Activated naive CD4-positive, alpha-beta T cell (primary cell): ENCODE data around the gene GSTP1.
"Not testable (repeated sequence)": the region's sequence is repeated elsewhere in the genome, so short reads cannot be mapped to it uniquely, and the experiment has no call there.

Experiments
- DNase-seq, 4 experiments: peaks; one replicate each; lab custom pipeline; 2025; lab: John Stamatoyannopoulos, UW

Gene GSTP1

DNA sequence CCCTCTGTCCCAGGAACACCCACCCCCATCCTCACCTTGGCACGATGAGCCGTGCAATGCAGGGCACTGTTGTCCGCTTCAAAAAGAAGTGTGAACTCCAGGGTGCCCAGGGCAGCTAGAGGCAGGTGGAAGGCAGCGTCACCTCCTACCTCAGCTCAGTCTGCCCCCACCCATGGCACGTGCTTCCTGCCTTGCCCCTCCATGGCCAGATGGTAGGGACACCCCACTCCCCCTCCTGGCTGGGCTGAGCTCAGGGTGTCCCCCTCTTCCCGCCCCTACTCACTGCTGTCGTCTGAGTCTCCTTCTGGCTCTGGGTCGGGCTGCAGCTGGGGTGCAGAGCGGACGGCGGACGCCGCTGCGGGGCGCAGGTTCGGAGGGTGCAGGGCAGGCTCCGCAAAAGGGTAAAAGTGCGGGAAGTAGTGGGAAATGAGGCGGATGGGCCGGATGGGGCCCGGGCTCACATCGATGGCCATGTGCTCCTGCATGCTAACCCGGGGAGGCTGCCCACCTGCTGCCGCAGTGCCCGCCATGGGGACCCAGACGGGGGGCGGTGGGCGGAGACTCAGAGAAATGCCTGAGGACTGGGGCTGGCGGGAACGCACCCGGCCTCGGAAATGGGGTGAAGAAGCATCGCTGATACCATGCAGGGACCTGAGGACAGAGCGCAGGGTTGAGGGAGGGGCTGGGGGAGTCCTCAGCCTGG is 32.3 kb downstream of the GSTP1 start:
- no peak for DNase-seq

GRCh38 chr11:67616431-67617242 is 33.0 kb downstream of the GSTP1 start:
- DNase-seq: no peak

DNA sequence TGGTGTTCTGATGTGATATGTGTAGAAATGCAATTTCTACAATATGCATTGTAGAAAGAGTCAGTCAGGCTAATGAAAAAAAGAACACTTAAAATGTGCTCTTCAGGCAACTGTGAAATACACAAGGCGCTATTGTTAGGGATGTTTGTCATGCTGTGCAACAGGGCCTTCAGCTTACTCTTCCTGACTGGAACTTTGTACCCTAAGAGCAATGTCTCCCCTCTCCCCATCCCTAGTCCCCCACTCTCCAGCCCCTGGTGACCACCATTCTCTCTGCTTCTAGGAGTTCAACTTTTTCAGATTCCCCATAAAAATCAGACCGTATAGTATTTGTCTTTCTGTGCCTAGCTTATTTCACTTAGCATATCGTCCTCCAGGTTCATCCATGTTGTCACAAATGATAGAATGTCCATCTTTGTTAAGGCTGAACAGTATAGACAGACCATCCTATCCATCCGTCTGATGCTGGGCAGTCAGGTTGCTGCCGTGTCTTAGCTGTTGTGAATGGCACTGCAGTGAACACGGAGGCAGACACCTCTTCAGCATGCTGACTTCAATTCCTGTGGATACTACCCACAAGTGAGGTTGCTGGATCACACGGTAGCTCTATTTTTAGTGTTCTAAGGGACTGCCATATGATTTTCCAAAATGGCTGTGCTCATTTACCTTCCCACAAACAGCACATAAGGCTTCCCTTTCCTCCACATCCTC is 33.8 kb downstream of the GSTP1 start:
- no peak for DNase-seq

- not testable (repeated sequence) for DNase-seq
Observed at GRCh38 chr11:67618901-67619659, 35.5 kb downstream of the GSTP1 start.

DNA sequence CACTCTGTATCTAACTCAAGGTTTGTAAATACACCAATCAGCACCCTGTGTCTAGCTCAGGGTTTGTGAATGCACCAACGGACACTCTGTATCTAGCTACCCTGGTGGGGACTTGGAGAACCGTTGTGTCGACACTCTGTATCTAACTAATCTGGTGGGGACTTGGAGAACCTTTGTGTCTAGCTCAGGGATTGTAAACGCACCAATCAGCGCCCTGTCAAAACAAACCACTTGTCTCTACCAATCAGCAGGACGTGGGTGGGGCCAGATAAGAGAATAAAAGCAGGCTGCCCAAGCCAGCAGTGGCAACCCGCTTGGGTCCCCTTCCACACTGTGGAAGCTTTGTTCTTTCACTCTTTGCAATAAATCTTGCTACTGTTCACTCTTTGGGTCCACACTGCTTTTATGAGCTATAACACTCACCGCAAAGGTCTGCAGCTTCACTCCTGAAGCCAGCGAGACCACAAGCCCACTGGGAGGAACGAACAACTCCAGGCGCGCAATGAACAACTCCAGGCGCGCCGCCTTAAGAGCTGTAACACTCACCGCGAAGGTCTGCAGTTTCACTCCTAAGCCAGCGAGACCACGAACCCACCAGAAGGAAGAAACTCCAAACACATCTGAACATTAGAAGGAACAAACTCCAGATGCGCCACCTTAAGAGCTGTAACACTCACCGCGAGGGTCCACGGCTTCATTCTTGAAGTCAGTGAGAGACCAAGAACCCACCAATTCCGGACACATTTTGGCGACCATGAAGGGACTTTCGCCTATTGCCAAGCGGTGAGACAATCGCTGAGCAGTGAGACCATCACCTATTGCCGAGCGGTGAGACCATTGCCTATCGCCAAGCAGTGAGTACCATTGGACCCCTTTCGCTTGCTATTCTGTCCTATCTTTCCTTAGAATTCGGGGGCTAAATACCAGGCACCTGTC is 36.3 kb downstream of the GSTP1 start:
- DNase-seq: not testable (repeated sequence)

DNA sequence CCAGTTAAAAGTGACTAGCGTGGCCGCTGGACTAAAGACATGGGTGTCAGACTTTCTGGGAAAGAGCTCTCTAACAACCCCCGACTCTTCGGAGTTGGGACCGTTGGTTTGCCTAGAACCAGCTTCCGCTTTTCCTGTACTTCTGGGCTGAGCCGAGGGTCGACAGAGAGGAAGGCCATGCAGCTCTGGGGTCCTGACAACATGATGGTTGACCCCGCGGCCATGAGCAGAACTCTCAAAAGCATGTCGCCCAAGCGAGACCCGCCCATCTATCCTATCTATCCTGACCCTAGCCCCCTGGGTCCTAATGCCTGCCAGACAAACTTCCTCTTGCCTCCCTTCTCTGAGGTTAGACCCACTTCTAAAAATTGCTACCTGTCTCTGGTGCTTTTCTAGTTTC is 37.0 kb downstream of the GSTP1 start:
- DNase-seq: not testable (repeated sequence)

GRCh38 chr11:67621928-67622327 is 38.3 kb downstream of the GSTP1 start:
- not testable (repeated sequence) for DNase-seq

DNA sequence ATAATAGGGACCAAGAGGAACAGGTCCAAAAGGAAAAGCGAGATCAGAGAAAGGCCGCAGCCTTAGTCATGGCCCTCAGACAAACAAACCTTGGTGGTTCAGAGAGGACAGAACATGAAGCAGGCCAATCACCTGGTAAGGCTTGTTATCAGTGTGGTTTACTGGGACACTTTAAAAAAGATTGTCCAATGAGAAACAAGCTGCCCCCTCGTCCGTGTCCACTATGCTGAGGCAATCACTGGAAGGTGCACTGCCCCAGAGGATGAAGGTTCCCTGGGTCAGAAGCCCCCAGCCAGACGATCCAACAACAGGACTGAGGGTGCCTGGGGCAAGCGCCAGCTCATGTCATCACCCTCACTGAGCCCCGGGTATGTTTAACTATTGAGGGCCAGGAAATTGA is 39.3 kb downstream of the GSTP1 start:
- not testable (repeated sequence) for DNase-seq

DNA sequence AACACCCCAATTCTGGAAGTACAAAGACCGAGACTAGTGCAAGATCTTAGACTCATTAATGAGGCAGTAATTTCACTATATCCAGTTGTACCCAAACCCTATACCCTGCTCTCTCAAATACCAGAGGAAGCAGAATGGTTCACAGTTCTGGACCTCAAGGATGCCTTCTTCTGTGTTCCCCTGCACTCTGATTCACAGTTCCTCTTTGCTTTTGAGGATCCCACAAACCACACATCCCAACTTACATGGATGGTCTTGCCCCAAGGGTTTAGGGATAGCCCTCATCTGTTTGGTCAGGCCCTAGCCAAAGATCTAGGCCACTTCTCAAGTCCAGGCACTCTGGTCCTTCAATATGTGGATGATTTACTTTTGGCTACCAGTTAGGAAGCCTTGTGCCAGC is 40.2 kb downstream of the GSTP1 start:
- not testable (repeated sequence) for DNase-seq

GRCh38 chr11:67626131-67626833 is 42.7 kb downstream of the GSTP1 start:
- DNase-seq: not testable (repeated sequence)

DNA sequence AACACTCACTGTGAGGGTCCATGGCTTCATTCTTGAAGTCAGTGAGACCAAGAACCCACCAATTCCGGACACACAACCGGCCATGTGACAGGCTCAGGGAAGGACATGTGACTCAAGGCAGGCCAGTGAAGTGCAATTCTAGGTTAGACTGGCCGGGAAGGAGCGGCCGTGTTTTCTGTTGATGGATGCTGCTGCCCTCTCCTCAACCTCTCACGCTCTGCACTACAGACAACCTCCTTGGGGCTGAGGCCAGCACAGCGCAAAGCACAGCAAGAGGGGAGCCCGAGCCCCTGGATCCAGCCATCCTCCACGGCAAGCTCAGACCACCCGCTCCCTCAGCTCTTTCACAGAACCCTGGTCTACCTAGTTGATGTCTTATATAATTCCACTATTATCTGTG is 43.4 kb downstream of the GSTP1 start:
- no peak for DNase-seq

DNA sequence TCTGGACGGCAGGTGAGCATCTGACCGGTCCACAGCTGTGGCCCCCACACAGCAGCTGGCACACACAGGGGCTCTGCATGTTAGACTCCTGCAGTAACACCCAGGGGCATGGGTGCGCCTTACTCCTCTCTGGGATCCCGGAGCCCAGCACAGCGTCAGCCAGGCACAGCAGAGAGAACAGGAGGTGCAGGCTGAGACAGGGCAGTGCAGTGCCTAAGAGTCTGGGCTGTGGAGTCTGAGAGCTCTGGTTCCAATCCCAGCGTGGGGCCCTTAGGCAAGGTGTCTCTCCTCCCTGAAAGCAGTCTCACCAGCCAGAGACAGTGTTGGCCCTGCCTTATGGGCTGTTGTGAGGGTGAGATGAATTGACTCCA is 43.8 kb downstream of the GSTP1 start:
- no peak for DNase-seq

- no peak for DNase-seq
Observed at GRCh38 chr11:67627812-67628624, 44.4 kb downstream of the GSTP1 start.

GRCh38 chr11:67628710-67629385 is 45.2 kb downstream of the GSTP1 start:
- no peak for DNase-seq

DNA sequence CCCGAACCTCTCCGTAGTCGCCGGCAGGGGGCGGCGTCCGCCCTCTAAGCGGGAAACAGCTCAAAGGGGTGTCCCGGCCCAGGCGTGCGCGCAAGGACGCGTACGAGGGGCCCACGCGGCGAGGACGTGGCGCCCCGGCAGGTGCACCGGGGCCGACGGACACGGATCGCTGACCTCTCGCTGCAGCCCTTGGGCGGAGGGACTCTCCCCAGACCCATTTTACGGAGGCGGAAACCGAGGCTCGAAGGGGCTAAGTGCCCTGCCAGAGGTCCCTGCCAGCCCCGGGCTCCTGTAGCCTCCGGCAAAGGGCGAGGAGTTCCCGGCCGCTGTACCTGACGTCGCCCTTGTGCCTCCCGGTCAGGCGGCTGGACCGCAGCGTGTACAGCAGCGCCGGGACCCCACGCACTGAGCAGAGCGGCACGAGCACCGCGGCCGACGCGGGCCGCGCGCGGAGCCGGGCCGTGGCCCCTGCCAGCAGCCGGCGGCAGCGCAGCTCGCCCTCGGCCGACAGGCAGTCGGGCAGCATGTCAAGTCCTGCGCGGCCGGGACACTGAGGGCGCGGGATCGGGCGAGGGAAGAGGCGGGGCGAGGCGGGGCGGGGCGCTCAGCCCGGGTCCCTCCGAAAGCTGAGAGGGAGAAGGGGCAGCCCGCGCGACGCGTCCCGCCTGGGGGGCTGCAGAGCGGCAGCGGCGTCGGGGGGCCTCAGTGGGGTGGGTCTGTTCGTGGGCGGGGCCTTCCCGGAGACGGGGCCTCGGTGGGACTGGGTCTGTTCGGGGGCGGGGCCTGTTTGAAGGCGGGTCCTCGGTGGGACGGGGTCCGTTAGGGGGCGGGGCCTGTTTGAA is 46.0 kb downstream of the GSTP1 start, which contains the start of gene NUDT8:
TSS of gene NUDT8 (minus strand) at position 552 of the 842 bp plus-strand sequence. CDS start at position 526, 26 bp downstream.
- peak; percentile 74 to 85 (median 78) for DNase-seq

DNA sequence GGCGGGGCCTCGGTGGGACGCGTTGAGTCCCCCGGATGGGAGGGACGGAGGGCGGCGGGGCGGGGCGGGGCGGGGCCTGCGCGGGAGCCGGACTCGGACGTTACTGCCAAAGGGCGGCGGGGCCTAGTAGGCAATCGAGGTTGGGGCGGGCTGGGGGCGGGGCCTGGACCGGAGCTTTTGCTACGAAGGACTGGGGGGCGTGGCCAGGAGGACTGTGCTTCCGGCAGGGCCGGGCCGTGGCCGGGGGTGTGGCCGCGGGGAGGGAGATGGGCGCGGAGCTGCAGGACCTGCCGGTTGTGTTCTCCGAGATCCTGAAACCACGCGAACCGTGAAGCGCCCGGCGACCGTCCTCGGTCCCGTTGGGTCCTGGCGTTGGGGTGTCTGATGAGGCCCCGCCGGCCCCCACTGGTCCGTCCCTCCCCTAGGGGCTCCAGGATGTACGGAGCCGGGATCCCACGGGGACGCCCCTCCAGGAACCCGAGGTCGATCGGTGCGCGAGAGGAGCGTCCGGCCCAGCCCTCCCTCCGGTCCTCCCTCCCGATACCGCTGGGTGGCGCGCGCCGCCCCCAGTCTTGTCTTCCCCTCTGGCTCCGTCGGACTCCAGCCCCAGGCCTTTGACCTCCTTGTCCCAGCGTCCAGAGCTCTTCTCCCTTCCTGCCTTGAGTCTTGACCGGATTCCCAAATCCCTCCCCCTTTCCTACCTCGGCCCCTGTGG is 46.8 kb downstream of the GSTP1 start:
- peak; percentile 88 to 100 (median 96) for DNase-seq

DNA sequence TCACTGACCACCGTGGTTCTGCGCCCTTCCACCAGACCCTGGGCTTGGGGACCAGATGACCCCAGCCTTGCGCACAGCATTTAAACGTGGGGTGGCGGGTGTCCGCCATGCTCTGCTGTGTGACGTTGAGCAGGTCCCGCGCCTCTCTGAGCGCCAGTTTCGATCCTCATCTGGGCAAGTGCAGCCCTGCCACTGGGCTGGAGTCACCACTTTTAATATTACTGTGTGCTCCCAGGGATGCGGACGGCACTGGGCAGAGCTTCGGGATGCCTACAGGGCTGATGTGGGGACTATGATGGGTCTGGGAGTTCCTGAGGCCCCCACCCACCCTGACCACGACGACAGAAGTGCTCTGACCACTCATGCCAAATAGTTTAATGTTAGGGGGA is 47.3 kb downstream of the GSTP1 start:
- no peak for DNase-seq
